Measurements from ENCODE around the gene METRNL.

- TF ChIP-seq YY1 (IDR thresholded peaks at IDR 0.05) (no peak), SP1 (IDR thresholded peaks at IDR 0.05) (no peak), CTCF (IDR thresholded peaks at IDR 0.05; ENCODE audit: low read depth, low read length, missing input control) (no peak), REST (IDR thresholded peaks at IDR 0.05) (no peak), MAX (IDR thresholded peaks at IDR 0.05) (no peak), RAD21 (IDR thresholded peaks at IDR 0.05) (no peak), RXRA (IDR thresholded peaks at IDR 0.05) (no peak), JUND (IDR thresholded peaks at IDR 0.05) (no peak), TAF1 (conservative IDR thresholded peaks at IDR 0.05) (no peak), FOXA1 (IDR thresholded peaks at IDR 0.05) (no peak), EGR1 (IDR thresholded peaks at IDR 0.05; ENCODE audit: low read depth in 2 of 2) (no peak), ZBTB33 (IDR thresholded peaks at IDR 0.05) (no peak), HNF4G (IDR thresholded peaks at IDR 0.05) (no peak)
Measured at GRCh38 chr17:83078378-83079351, 744 bp upstream of the METRNL start.
